Nephron progenitor cell (in vitro differentiated cells): ENCODE results near the gene CBLC.

Experiments
- DNase-seq: peaks from one replicate; pipeline ENCODE4 v3.0.0; 2021
- H3K27ac Mint-ChIP-seq: 2 replicates; pipeline ENCODE4 v1.8.0; 2021; ENCODE audit warnings: mild to moderate bottlenecking, moderate library complexity, mixed read lengths
- H3K27me3 Mint-ChIP-seq: 2 replicates; pipeline ENCODE4 v1.8.0; 2021; ENCODE audit warnings: mild to moderate bottlenecking, low read depth, mixed read lengths; ENCODE audit not compliant: poor library complexity
- H3K36me3 Mint-ChIP-seq: 2 replicates; pipeline ENCODE4 v1.8.0; 2021; ENCODE audit warnings: low read depth, mixed read lengths
- H3K4me1 Mint-ChIP-seq: 2 replicates; pipeline ENCODE4 v1.8.0; 2021; ENCODE audit warnings: mixed read lengths
- H3K4me3 Mint-ChIP-seq: 2 replicates; pipeline ENCODE4 v1.8.0; 2021; ENCODE audit warnings: mild to moderate bottlenecking, moderate library complexity, mixed read lengths
- H3K9me3 Mint-ChIP-seq: 2 replicates; pipeline ENCODE4 v1.8.0; 2021; ENCODE audit warnings: mild to moderate bottlenecking, moderate library complexity, mixed read lengths
- CTCF ChIP-seq: fragments of 200-600 bp; sonication (generic); IDR thresholded peaks from 2 replicates; pipeline ENCODE4 v1.5.0; 2021; ENCODE audit warnings: antibody characterized with exemption

CBLC gene

GRCh38 chr19:44845612-44846454 is 68.1 kb downstream of the CBLC start, which contains the start of gene NECTIN2:
TSS of gene NECTIN2 (plus strand) at chr19:44846297. CDS start at chr19:44846526, 229 bp downstream.
- H3K4me3 Mint-ChIP-seq, result peak within 1 kb of the TSS; percentile 99
- TF ChIP-seq CTCF, result peak; percentile 50
- H3K4me1 Mint-ChIP-seq, result peaks cover 35% of the 10 kb centered on the region
- DNase-seq, result peak; percentile 100
- H3K27me3 Mint-ChIP-seq, result peaks cover 2% of the 10 kb centered on the region
- peak within 1 kb of the TSS; percentile 100 for H3K27ac Mint-ChIP-seq
- H3K36me3 Mint-ChIP-seq, result no peaks in the 10 kb centered on the region
- H3K9me3 Mint-ChIP-seq, result no peaks in the 10 kb centered on the region

GRCh38 chr19:44846455-44847143 is 68.9 kb downstream of the CBLC start:
- TF ChIP-seq CTCF, result no peak
- H3K27me3 Mint-ChIP-seq, result peaks cover 2% of the 10 kb centered on the region
- H3K36me3 Mint-ChIP-seq, result no peaks in the 10 kb centered on the region
- peak overlapping the region; percentile 99 for H3K4me3 Mint-ChIP-seq
- peak overlapping the region; percentile 100 for H3K27ac Mint-ChIP-seq
- peak; percentile 80 for DNase-seq
- peaks cover 43% of the 10 kb centered on the region for H3K4me1 Mint-ChIP-seq
- H3K9me3 Mint-ChIP-seq, result no peaks in the 10 kb centered on the region

DNA sequence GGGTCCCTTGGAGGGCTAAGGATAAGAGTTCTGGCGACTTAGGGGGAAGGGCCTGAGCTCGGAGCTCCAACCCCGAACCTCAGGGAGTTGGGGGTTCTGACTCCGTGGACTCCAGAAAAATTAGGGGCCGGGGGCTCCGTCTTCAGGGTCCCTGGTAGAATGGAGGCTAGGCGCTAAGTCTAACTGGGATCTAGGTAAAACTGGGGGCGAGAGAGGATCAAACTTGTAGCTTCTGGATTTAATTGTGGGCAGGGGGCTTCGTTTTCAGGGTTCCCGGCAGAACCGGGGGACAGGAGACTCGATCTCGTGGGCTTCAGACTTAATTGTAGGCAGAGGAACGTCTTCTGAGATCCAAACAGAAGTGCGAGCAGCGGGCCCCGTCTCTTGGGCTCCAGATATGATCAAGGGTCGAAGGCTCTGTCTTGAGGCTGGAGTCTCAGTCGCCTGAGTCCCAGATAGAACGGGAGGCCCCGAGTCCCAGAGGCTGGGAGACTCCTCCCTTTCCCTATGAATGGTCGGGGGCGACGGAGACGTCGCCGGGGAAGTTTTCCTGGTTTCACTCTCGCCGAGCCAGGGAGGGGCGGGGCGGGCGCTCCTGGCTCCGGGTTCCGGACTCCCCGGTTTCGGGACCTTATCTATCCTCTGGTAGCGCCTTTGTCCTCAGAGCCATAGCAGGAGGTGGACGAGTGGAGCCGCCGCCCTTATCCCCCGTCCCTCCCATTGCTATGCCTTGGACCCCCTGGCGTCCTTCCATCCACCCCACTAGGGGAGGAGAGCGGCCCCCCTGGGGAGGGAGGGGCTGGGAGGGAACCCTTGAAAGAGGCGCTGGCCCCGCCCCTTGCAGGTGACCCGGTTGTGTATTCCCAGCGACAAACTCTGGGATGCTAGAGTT is 69.7 kb downstream of the CBLC start:
- peaks cover 49% of the 10 kb centered on the region for H3K4me1 Mint-ChIP-seq

GRCh38 chr19:44848036-44848811 is 70.5 kb downstream of the CBLC start:
- H3K4me1 Mint-ChIP-seq, result peaks cover 53% of the 10 kb centered on the region
- peak; percentile 52 for DNase-seq

More for the DNA sequence above, 69.7 kb downstream of the CBLC start:
- peak; percentile 65 for DNase-seq
- no peak for TF ChIP-seq CTCF
- Mint-ChIP-seq H3K9me3 (no peaks in the 10 kb centered on the region), H3K36me3 (peaks cover 2% of the 10 kb centered on the region), H3K27me3 (no peaks in the 10 kb centered on the region), H3K4me3 (peak overlapping the region; percentile 99), H3K27ac (peak overlapping the region; percentile 100)

More at GRCh38 chr19:44848036-44848811, 70.5 kb downstream of the CBLC start:
- no peaks in the 10 kb centered on the region for H3K9me3 Mint-ChIP-seq
- H3K4me3 Mint-ChIP-seq, result peak overlapping the region; percentile 99
- H3K27ac Mint-ChIP-seq, result peak overlapping the region; percentile 98
- peaks cover 6% of the 10 kb centered on the region for H3K36me3 Mint-ChIP-seq
- TF ChIP-seq CTCF, result no peak
- no peaks in the 10 kb centered on the region for H3K27me3 Mint-ChIP-seq
